GM12873 (cell line): Measurements from ENCODE around the gene CAVIN1.

Experiments used
- CTCF ChIP-seq: IDR thresholded peaks from 2 replicates; pipeline ENCODE4 v1.5.1; 2012; ENCODE audit warnings: low read depth, mild to moderate bottlenecking, moderate library complexity, low read length, control low read depth; ENCODE audit not compliant: insufficient read depth; ENCODE audit errors: missing control alignments

The CAVIN1 gene

GRCh38 chr17:42411905-42412679 is 11.0 kb downstream of the CAVIN1 start:
- no peak for TF ChIP-seq CTCF

- TF ChIP-seq CTCF = no peak
These were observed 11.7 kb downstream of the CAVIN1 start for GRCh38 chr17:42411361-42411760.

GRCh38 chr17:42410319-42410685 is 12.8 kb downstream of the CAVIN1 start:
- no peak for TF ChIP-seq CTCF

GRCh38 chr17:42409523-42410318 is 13.3 kb downstream of the CAVIN1 start:
- TF ChIP-seq CTCF = no peak

GRCh38 chr17:42408061-42408460 is 15.0 kb downstream of the CAVIN1 start:
- TF ChIP-seq CTCF = no peak

- no peak for TF ChIP-seq CTCF
These were observed 15.7 kb downstream of the CAVIN1 start for GRCh38 chr17:42407289-42407836.

GRCh38 chr17:42406615-42407288 is 16.3 kb downstream of the CAVIN1 start:
- no peak for TF ChIP-seq CTCF
